HG02884 (cell line): ENCODE measurements around the gene LMBR1L.

Experiments
- ATAC-seq: cut with Tn5 transposase; IDR thresholded peaks from one replicate; pipeline ENCODE4 v1.9.1; 2021; ENCODE audit warnings: mild to moderate bottlenecking, moderate library complexity; ENCODE audit not compliant: unreplicated experiment

LMBR1L gene

GRCh38 chr12:49055092-49055491 lies 55.6 kb downstream of the LMBR1L start:
- ATAC-seq, result no peak

GRCh38 chr12:49054524-49054923 lies 56.1 kb downstream of the LMBR1L start:
- ATAC-seq, result no peak

- ATAC-seq, result no peak
Observed at GRCh38 chr12:49054096-49054495, 56.6 kb downstream of the LMBR1L start.

- ATAC-seq, result no peak
Observed at GRCh38 chr12:49052451-49053208, 58.0 kb downstream of the LMBR1L start.

GRCh38 chr12:49051777-49052438 lies 58.7 kb downstream of the LMBR1L start:
- ATAC-seq, result no peak

- ATAC-seq, result no peak
Observed at GRCh38 chr12:49051373-49051764, 59.3 kb downstream of the LMBR1L start.

GRCh38 chr12:49050507-49051372 lies 59.9 kb downstream of the LMBR1L start:
- no peak for ATAC-seq

- no peak for ATAC-seq
Observed at GRCh38 chr12:49049566-49050224, 61.0 kb downstream of the LMBR1L start.

GRCh38 chr12:49048953-49049352 lies 61.7 kb downstream of the LMBR1L start:
- ATAC-seq, result no peak
